GM10266 (cell line): Measurements from ENCODE around the gene CIAO2A.

ENCODE experiments used
- DNase-seq: peaks from one replicate; pipeline ENCODE4 v3.0.0; 2012; ENCODE audit errors: extremely low spot score
- TF ChIP-seq, protein P1 (sequence below): IDR thresholded peaks from 2 replicates; pipeline ENCODE4 v1.5.1; 2012; ENCODE audit warnings: mild to moderate bottlenecking, low read depth; ENCODE audit not compliant: control insufficient read depth, insufficient read depth; ENCODE audit errors: missing control alignments

CIAO2A gene

GRCh38 chr15:64032329-64032728 lies 61.3 kb downstream of the CIAO2A start:
- TF ChIP-seq, protein P1, sequence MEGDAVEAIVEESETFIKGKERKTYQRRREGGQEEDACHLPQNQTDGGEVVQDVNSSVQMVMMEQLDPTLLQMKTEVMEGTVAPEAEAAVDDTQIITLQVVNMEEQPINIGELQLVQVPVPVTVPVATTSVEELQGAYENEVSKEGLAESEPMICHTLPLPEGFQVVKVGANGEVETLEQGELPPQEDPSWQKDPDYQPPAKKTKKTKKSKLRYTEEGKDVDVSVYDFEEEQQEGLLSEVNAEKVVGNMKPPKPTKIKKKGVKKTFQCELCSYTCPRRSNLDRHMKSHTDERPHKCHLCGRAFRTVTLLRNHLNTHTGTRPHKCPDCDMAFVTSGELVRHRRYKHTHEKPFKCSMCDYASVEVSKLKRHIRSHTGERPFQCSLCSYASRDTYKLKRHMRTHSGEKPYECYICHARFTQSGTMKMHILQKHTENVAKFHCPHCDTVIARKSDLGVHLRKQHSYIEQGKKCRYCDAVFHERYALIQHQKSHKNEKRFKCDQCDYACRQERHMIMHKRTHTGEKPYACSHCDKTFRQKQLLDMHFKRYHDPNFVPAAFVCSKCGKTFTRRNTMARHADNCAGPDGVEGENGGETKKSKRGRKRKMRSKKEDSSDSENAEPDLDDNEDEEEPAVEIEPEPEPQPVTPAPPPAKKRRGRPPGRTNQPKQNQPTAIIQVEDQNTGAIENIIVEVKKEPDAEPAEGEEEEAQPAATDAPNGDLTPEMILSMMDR: no peak
- no peak for DNase-seq

- TF ChIP-seq, protein P1: no peak
These were observed 63.5 kb downstream of the CIAO2A start for GRCh38 chr15:64030123-64030522.

GRCh38 chr15:64029633-64030032 lies 64.0 kb downstream of the CIAO2A start:
- TF ChIP-seq, protein P1: no peak
- DNase-seq: no peak

More at GRCh38 chr15:64030123-64030522, 63.5 kb downstream of the CIAO2A start:
- no peak for DNase-seq

GRCh38 chr15:64029110-64029509 lies 64.5 kb downstream of the CIAO2A start:
- no peak for DNase-seq
- TF ChIP-seq, protein P1: no peak

GRCh38 chr15:64026591-64026990 lies 67.0 kb downstream of the CIAO2A start:
- TF ChIP-seq, protein P1: no peak
- DNase-seq: no peak

DNA sequence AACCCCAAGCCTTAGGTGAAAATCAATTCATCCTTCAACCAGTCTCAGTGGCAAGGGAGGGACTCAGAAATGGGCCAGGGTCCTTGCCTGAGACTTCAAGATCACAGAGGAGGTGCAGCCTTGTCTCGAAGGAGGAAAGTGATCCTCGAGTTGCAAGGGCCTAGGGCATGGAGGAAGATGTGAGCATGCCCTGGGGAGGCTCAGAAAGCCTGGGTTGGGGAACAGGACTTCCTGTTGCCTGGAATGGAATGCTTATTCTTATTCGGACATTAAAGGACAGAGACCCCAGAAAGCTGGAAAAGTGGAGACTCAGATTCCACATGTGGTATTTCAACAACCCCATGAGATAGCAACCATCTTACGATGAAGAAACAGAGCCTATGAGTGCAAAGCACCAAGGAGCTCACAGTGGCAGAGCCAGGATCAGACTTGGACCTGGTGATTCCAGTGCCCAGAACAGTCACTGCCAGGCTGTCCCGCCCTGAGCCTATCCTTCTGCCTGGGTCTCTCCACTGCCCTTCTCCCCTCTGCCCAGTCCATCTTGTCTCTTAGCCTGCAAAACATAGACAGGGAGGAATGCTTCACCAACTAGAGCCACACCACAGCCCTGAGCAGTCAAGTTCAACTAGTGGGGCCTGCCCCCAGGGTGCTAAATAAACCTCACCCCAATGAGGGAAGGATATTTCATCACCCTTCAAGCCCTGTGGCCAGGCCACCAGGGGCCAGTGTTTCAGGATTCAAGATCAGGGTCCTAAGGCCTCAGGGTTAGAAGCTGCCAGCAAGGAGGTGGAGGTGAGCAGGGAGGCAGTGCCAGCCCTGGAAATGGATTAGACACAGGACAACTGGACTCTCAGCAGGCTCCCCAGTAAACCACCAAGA lies 69.2 kb downstream of the CIAO2A start:
- TF ChIP-seq, protein P1: no peak
- no peak for DNase-seq

- DNase-seq: no peak
These were observed 70.4 kb downstream of the CIAO2A start for GRCh38 chr15:64023220-64023619.

More at GRCh38 chr15:64023220-64023619, 70.4 kb downstream of the CIAO2A start:
- TF ChIP-seq, protein P1: no peak
